Natural killer cell (primary cell): ENCODE results near the gene COL3A1. TPM values are rescaled to one million over a fixed set of nuclear protein-coding genes. Genes with fewer than 3 reads are reported as not detected.

Source experiments
- ATAC-seq, 3 donors: fragments of 150-1000 bp in 2 of 3; fragments of 200-7000 bp in 1 of 3; cut with Tn5 transposase; 1 replicate in 1 of 3; 2 replicates in 2 of 3; pipeline ENCODE4 v1.10.0; 2021; ENCODE audit warnings: mild to moderate bottlenecking in 2 of 3, moderate library complexity in 2 of 3
- DNase-seq, 2 donors: peaks; one replicate each; pipeline versions ENCODE4 v3.0.0 to v3.0.0-alpha.2; 2013 to 2021; ENCODE audit warnings: mixed read lengths in 1 of 2
- H3K27ac ChIP-seq: one replicate; pipeline ENCODE4 v1.5.1; 2013; ENCODE audit warnings: mild to moderate bottlenecking, low read length
- H3K27me3 ChIP-seq: one replicate; pipeline ENCODE4 v1.6.1; 2013; ENCODE audit warnings: low read length; ENCODE audit not compliant: control insufficient read depth, insufficient read depth
- H3K36me3 ChIP-seq: one replicate; pipeline ENCODE4 v1.6.1; 2013; ENCODE audit warnings: low read length; ENCODE audit not compliant: control insufficient read depth, insufficient read depth
- H3K4me1 ChIP-seq: one replicate; pipeline ENCODE4 v1.6.1; 2013; ENCODE audit warnings: low read length; ENCODE audit not compliant: control insufficient read depth, insufficient read depth
- H3K4me3 ChIP-seq: one replicate; pipeline ENCODE4 v1.5.1; 2013; ENCODE audit warnings: low read length
- H3K9me3 ChIP-seq: one replicate; pipeline ENCODE4 v1.6.1; 2013; ENCODE audit warnings: low read length; ENCODE audit not compliant: control insufficient read depth, insufficient read depth
- H3K27ac Mint-ChIP-seq, 2 donors: one replicate each; pipeline ENCODE4 v1.8.0; 2022; ENCODE audit warnings: mild to moderate bottlenecking in 2 of 2, mixed read lengths in 2 of 2, moderate library complexity in 1 of 2
- H3K27me3 Mint-ChIP-seq, 2 donors: one replicate each; pipeline ENCODE4 v1.8.0; 2022; ENCODE audit warnings: low read depth in 2 of 2, mixed read lengths in 2 of 2
- H3K36me3 Mint-ChIP-seq: one replicate; pipeline ENCODE4 v1.8.0; 2022; ENCODE audit warnings: mixed read lengths
- H3K4me1 Mint-ChIP-seq, 2 donors: one replicate each; pipeline ENCODE4 v1.8.0; 2022; ENCODE audit warnings: mixed read lengths in 2 of 2
- H3K4me3 Mint-ChIP-seq: one replicate; pipeline ENCODE4 v1.8.0; 2022; ENCODE audit warnings: mild to moderate bottlenecking, moderate library complexity, mixed read lengths
- H3K9me3 Mint-ChIP-seq, 2 donors: one replicate each; pipeline ENCODE4 v1.8.0; 2022; ENCODE audit warnings: mixed read lengths in 2 of 2
- CTCF ChIP-seq: fragments of 200-600 bp; IDR thresholded peaks from one replicate; pipeline ENCODE4 v1.8.0; 2022; ENCODE audit warnings: antibody characterized with exemption
- WGBS: methylation state at CpG from one replicate; pipeline ENCODE4 v1.1.7; 2013; ENCODE audit warnings: missing lambda C conversion rate; ENCODE audit not compliant: insufficient coverage; 5-methylcytosine and 5-hydroxymethylcytosine counted together
- intact Hi-C: fragments of 100-400 bp; cut with micrococcal nuclease; formaldehyde crosslinking; loops from one replicate; pipeline ENCODE4 v1.14.2; 2022
- total RNA-seq, 4 donors: library from RNA; stranded (reverse); fragments of 120-200 nt in 1 of 4; gene quantifications; one replicate each; pipeline versions ENCODE4 v1.2.3 to v1.2.4, GENCODE V29; 2013 to 2022

The COL3A1 gene
- total RNA-seq, 3 donors from 2014 or later (not counting 1 experiment from before 2014, with no cell fraction given), result not detected

DNA sequence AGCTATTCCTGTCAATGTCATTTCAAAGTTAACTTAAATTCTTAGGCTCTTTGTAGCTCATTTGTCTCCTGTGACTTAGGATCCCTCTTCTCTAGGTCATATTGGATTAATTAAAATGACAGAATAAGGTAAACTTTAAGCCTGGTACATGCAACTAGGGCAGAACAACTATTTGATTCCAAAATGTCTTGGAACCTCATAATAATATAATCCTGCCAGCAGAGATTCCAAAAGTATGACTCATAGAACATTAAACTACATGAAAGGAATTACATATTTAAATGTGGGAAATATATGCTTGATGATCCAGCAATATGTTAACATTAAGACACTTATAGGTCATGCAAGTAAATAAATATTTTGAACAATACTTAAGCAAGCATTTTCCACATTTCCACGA, 63.3 kb downstream of the COL3A1 start:
- intact Hi-C loops, result no loop called here
- no peak for TF ChIP-seq CTCF
- Mint-ChIP-seq H3K36me3 (no peaks in the 10 kb centered on the region), H3K4me1 (no peaks in the 10 kb centered on the region), H3K27me3 (no peaks in the 10 kb centered on the region), H3K4me3 (no peak overlapping the region), H3K27ac (no peak overlapping the region), H3K9me3 (peaks cover 0 to 5% of the 10 kb centered on the region in 2 donors)
- Histone ChIP-seq H3K27me3 (no peaks in the 10 kb centered on the region), H3K4me1 (no peaks in the 10 kb centered on the region), H3K36me3 (no peaks in the 10 kb centered on the region), H3K27ac (no peak overlapping the region), H3K9me3 (no peaks in the 10 kb centered on the region), H3K4me3 (no peak overlapping the region)
- ATAC-seq, result no peak
- no CpG with 5 or more reads among the region's 1 CpG for WGBS
- no peak for DNase-seq

GRCh38 chr2:189045836-189046235, 71.7 kb downstream of the COL3A1 start:
- H3K27ac Mint-ChIP-seq, result no peak overlapping the region
- DNase-seq (no peak), ATAC-seq (no peak)
- Histone ChIP-seq H3K27me3 (no peaks in the 10 kb centered on the region), H3K4me3 (no peak overlapping the region), H3K27ac (no peak overlapping the region), H3K4me1 (no peaks in the 10 kb centered on the region), H3K9me3 (no peaks in the 10 kb centered on the region), H3K36me3 (no peaks in the 10 kb centered on the region)
- no peaks in the 10 kb centered on the region for H3K4me1 Mint-ChIP-seq
- WGBS, result no CpG with 5 or more reads among the region's 3 CpGs
- no peak for TF ChIP-seq CTCF
- H3K9me3 Mint-ChIP-seq, result peaks cover 2 to 4% of the 10 kb centered on the region in 2 donors
- no peaks in the 10 kb centered on the region for H3K27me3 Mint-ChIP-seq
- intact Hi-C loops, result no loop called here
- no peak overlapping the region for H3K4me3 Mint-ChIP-seq
- no peaks in the 10 kb centered on the region for H3K36me3 Mint-ChIP-seq

DNA sequence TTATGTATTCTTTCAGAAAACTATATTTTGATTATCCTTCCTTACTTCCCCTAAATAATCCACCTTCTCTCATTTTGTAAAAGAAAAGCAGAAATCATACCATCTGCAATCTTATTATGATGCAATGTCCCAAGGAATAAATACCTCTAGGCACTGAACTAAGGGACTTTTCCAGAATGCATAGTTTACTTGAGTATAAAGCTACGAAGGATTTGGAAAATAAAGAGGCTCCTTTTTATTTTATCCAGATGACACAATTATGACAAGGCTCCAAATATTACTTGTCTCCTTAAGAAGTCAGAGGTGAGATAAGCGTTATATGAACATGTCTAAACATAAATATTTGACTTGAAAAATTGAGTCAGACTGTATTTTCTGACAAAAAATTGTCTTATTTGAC, 72.1 kb downstream of the COL3A1 start:
- Mint-ChIP-seq H3K4me1 (no peaks in the 10 kb centered on the region), H3K27ac (no peak overlapping the region), H3K9me3 (peaks cover 2 to 4% of the 10 kb centered on the region in 2 donors), H3K36me3 (no peaks in the 10 kb centered on the region), H3K27me3 (no peaks in the 10 kb centered on the region), H3K4me3 (no peak overlapping the region)
- Histone ChIP-seq H3K36me3 (no peaks in the 10 kb centered on the region), H3K4me1 (no peaks in the 10 kb centered on the region), H3K27me3 (no peaks in the 10 kb centered on the region), H3K9me3 (no peaks in the 10 kb centered on the region), H3K27ac (no peak overlapping the region), H3K4me3 (no peak overlapping the region)
- intact Hi-C loops, result no loop called here
- ATAC-seq, result no peak
- DNase-seq, result no peak
- TF ChIP-seq CTCF, result no peak
- WGBS, result no CpG with 5 or more reads among the region's 2 CpGs

DNA sequence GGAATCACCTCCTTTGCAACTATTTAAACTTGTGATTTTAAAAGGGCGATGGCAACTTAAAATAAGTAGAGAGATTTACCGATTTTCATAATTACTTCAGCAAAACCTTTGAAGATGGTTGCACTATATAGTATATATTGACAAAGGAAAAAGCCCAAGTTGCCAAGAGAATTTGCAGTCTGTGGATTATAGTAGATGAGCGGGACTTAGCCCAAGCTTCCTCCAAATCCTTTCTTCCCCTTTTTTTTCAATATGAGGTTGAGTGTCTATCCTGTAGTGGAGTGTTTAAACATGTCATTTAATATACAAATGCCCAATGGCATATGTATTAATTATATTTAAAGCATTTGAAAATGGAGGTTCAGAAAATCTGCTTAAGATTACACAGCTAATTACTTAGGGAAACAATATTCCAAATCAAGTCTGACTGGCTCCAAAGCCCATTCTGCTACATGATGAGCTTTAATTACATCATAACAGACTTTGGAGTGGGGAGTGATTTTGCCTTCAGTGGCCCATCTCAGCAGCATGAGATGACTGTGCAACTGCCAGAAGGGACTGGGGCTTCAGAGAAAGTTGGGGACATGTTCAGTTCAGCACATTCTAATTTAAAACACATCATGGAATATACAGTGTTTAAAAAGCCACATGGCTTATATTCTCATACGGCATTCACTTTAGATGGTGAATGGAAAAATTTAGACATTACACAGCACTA, 73.2 kb downstream of the COL3A1 start:
- Histone ChIP-seq H3K4me3 (no peak overlapping the region), H3K27me3 (no peaks in the 10 kb centered on the region), H3K9me3 (no peaks in the 10 kb centered on the region), H3K36me3 (no peaks in the 10 kb centered on the region), H3K27ac (no peak overlapping the region), H3K4me1 (no peaks in the 10 kb centered on the region)
- DNase-seq, result no peak
- no peak for ATAC-seq
- TF ChIP-seq CTCF, result no peak
- Mint-ChIP-seq H3K9me3 (peaks cover 2 to 4% of the 10 kb centered on the region in 2 donors), H3K4me1 (no peaks in the 10 kb centered on the region), H3K4me3 (no peak overlapping the region), H3K36me3 (no peaks in the 10 kb centered on the region), H3K27ac (no peak overlapping the region), H3K27me3 (no peaks in the 10 kb centered on the region)
- intact Hi-C loops, result no loop called here
- 100% methylated on average over 1 of the region's 4 CpGs for WGBS
